HG02763 (cell line): ENCODE data around the gene MAP1LC3B2.
"Not testable (repeated sequence)": the region's sequence is repeated elsewhere in the genome, so short reads cannot be mapped to it uniquely, and the experiment has no call there.

ENCODE experiments used
- ATAC-seq: cut with Tn5 transposase; IDR thresholded peaks from one replicate; pipeline ENCODE4 v1.9.1; 2021; ENCODE audit warnings: mild to moderate bottlenecking, moderate library complexity; ENCODE audit not compliant: unreplicated experiment

Gene MAP1LC3B2

DNA sequence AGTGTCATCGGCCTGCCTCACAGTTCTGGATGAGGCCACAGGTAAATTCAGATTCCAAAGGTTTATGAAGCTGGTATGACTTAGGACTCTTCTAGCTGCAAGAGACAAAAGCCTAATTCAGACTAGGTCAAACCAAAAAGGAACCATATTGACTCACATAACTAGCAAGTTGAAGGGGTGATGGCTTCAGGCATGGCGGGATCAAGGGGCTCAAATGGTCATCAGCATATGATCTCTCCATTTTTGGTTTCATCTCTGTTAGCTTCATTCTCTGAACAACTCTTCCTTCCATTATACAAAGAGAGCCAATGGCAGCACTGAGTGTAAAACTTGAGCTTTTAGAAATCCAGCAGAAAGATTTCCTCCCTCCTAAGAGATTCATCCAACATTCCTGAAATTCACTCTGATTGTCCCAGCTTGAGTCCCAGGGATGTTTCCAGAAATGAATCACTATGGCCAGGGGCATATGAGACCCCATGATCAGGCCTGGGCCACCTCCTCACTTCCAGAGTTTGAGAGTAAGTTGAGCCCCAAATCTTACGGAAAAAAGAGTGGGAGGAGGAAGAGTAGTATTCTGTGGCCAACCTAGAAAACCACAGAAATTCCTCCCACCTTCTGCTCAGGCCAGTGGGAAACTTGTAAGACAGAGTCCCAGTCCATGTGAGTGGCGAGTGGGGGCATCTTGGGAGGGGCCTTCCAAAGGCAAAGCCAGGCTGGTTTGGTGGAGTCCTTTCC is 2.0 kb upstream of the MAP1LC3B2 start:
- no peak for ATAC-seq

DNA sequence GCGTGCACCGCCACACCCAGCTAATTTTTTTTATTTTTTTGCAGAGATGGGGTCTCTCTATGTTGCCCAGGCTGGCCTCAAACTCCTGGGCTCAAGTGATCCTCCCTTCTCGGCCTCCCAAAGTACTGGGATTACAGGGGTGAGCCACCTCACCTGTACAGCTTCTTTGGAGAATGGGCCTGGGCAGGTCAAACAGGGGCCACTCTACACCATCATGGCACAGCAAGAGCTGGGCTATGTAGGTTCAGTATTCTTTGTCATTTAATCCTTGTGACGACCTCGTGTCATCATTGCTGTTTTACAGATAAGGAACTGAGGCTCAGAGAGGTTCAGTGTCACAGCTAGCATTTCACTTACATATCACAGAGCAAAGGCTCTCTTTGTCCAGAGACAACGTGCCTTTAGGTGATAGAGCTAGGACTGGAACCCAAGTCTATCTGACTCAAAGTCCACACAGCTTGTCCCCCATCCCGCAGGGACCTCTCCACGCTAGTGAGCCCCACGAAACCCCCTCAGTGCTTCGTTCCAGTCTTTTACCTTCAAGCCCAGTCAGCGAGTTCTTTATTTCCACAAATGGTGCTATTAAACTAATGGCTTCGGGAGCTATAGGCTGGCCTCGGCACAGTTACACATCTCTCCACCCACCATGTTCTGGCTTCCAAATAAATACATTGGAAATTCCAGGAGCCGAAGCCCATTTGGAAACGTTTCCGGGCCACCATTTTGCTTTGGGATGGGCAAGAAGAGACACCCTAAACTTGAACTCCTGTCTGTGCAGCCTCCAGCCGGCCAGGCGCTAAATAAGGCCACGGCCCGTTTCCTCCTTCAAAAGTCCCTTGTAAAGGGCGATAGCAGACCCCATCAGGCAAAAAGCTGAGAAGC is 660 bp upstream of the MAP1LC3B2 start:
- ATAC-seq: no peak

DNA sequence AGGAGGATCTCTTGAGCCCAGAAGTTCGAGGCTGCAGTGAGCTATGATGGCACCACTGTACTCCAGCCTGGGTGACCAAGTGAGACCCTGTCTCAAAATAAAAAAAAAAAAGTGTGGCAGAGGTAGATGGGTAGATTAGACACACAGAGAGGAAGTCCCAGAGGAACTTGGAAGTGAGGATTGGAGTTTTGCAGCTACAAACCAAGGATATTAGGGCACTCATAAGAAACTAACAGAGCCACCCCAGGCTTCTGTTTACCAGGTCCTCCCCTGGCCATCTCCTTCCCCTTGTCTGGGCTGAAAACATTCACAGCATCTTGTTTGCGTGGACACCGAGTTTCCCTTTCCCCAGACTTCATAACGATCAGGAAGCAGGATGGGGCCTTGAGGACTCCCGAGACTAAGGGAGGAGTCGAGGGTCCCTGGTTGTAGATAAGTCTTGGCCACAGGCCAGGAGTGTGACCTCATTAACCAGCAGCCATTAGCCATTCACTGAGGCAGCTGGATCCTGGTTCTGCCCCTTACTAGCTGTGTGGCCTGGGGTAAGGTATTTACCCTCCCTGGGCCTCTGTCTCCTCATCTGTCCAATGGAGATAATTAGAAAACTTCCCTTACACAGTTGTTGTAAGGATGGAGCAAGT is 2.1 kb downstream of the MAP1LC3B2 start:
- no peak for ATAC-seq

DNA sequence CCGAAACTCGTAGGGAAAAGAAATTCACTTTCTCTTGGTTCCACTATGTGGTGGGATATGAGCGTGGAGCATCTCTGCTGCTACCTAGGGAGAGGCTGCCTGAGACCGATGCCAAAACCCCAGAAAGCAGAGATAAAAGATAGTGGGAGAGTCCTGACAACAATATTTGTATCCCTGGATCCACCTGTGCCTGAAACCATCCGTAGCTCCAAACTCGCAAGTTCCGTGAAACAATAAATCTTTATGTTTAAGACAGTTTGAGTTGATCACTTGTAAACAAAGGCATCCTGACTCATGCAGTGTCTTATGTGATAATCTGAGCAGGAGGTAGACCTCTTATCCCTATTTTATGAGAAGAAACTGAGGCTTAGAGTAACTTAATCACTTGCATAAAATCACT is 2.9 kb downstream of the MAP1LC3B2 start:
- ATAC-seq: no peak

DNA sequence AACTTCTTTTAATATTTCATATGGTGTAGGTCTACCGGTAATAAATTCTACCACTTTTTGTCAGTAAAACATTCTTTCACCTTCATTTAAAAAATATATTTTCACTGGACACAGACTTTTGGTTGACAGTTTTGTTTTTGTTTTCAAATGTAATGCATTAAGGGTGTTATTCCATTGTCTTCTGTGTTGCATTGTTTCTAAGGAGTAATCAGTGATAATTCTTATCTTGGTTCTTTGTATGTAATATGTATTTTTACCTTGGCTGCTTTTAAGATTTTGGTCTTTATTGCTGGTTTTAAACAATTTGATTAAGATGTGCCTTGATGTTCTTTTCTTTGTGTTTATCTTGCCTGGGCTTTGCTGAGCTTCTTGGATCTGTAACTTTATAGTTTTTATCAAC is 4.1 kb downstream of the MAP1LC3B2 start:
- no peak for ATAC-seq

DNA sequence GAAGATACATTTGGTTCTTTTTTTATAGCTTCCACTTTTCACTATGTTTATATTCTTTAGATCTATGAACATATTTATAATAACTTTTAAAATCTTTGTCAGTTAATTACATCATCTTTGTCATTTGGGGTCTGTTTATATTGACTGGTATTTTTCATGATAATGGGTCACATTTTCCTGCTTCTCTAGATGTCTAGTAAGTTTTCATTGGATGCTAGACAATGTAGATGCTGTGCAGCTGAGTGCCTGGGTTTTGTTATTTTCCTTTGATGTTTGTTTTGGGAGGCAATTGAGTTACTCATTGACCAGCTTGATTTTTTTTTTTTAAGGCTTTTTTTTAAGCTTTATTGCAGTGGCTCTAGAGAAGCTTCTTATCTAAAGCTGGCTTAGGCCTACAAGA is 4.9 kb downstream of the MAP1LC3B2 start:
- ATAC-seq: no peak

DNA sequence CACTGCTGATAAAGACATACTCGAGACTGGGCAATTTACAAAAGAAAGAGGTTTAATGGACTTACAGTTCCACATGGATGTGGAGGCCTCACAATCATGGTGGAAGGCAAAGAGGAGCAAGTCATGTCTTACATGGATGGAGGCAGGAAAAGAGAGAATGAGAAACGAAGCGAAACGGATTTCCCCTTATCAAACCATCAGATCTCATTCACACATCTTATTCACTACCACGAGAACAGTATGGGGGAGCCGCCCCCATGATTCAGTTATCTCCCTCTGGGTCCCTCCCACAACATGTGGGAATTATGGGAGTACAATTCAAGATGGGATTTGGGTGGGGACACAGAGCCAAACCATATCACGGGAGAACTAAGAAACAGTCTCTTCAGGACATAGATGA is 6.0 kb downstream of the MAP1LC3B2 start:
- not testable (repeated sequence) for ATAC-seq

DNA sequence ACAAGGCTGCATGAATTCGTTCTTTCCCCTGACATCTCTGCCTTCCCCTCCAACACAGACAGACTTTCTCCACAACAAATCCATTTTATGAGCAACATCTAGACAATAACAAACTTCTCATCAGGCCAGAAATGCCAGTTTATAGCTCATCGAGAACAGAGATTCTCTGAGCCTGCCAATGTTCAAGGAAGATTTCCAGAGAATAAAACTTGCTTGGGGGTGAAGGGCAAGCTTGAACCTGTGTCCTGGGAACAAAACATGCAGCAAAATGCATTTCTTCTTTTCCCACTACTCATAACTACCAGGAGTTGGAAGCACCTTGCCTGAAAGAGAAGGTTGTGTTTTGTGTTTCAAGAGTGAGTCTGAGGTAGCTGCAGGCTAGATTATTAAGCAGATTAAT is 6.8 kb downstream of the MAP1LC3B2 start:
- no peak for ATAC-seq

DNA sequence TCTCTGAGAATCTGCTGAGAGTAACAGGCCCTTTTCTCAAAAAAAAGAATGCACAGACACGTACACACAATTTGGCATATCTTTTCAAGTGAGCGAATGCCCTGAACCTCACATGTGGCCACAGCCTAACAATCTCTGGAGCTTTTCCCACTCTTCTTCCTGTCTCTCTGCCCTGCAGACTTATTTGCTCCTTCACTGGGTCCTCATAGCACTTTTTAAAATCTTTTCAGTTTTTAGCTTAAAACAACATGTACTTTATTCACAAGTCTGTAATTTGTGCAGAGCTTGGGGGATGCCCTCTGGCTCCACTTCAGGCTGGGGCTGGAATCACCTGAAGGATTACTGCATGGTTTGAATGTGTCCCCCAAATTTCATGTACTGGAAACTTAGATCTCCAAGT is 9.0 kb downstream of the MAP1LC3B2 start:
- ATAC-seq: no peak

DNA sequence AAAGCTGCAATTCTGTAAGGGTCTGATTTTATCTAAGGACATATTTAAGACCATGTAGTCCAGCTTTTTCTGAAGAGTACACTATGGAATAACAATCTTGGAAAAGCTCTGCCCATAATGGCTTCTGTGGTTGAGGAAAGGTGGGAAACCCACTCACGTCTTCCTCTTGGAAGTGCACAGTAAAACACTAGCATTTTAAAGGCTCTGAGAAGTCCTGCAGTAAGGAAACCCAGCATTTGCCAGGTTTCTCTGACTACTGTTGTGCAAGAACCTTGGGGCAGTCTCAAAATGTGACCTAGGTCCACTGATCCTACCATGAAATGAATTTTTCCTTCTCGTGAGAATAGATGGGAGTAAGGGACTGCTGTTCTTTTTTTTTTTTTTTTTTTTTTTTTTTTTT is 11.9 kb downstream of the MAP1LC3B2 start:
- no peak for ATAC-seq

DNA sequence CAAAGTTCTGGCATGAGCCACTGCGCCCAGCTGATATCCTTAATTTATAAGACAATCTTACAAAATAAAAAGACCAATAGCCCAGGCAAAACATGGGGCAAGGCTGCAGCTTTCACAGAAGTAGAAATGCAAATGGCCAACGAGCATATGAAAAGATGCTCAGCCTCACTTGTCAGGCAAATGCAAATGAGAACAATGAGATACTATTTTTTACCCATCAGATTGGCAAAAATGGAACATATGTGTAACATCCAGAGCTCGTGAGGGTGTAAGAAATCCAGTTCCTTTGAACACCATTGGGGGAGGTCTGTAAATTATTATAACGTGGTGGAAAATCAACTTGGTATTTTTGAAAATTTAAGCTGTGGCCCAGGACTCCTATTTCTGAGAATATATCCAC is 14.6 kb downstream of the MAP1LC3B2 start:
- no peak for ATAC-seq

DNA sequence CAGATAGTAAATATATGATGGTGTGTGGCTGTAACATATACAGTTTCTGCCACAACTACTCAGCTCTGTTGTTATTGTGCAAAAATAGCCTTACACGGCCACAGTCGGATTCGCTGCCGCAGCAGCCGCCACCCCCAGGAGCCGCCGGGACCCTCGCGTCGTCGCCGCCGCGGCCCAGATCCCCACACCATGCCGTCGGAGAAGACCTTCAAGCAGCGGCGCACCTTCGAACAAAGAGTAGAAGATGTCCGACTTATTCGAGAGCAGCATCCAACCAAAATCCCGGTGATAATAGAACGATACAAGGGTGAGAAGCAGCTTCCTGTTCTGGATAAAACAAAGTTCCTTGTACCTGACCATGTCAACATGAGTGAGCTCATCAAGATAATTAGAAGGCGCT is 16.6 kb downstream of the MAP1LC3B2 start:
- ATAC-seq: not testable (repeated sequence)

DNA sequence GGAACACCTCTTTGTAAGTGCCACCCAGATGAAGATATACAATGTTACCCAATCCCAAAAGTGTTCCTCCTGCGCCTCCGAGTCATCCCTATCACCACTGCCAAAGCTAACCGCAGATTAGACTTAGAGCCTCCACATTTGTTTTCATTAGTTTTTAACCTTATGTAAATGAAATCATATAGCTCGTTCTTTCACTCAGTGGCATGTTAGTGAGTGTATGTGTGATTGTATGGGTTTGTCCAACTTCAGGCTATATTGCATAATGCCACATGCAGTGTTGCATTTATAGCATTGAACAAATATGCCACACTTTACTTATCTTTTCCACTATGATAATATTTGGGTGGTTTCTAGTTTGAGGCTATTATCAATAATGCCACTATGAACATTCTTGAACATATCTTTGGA is 18.0 kb downstream of the MAP1LC3B2 start:
- ATAC-seq: no peak

DNA sequence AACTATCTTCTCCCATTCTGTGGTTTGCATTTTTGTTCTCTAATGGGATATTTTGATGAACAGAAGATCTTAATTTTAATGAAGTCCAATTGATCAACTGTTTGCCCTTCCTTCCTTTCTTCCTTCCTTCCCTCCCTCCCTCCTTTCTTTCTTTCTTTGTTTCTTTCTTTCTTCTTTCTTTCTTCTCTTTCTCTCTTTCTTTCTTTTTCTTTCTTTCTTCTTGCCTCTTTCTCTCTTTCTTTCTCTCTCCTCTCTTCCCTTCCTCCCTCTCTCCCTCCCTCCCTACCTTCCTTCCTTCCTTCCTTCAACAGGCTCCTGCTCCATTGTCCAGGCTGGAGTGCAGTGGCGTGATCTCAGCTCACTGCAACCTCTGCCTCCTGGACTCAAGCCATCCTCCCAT is 18.9 kb downstream of the MAP1LC3B2 start:
- no peak for ATAC-seq

DNA sequence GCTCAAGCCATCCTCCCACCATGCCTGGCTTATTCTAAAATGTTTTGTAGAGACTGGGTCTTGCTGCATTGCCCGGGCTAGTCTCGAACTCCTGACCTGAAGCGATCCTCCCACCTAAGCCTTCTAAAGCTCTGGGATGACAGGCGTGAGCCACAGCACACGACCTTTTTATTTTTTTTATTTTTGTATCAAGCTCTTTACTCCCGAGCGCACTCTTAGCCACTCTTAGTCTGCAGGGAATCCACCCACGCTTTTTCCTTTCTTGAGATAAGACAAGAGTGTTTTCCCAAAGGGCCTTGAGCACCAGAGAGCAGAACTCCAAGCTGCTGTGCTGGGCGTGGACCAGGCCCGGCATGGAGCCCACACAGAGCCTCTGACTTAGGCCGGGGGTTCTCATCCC is 23.4 kb downstream of the MAP1LC3B2 start:
- no peak for ATAC-seq

DNA sequence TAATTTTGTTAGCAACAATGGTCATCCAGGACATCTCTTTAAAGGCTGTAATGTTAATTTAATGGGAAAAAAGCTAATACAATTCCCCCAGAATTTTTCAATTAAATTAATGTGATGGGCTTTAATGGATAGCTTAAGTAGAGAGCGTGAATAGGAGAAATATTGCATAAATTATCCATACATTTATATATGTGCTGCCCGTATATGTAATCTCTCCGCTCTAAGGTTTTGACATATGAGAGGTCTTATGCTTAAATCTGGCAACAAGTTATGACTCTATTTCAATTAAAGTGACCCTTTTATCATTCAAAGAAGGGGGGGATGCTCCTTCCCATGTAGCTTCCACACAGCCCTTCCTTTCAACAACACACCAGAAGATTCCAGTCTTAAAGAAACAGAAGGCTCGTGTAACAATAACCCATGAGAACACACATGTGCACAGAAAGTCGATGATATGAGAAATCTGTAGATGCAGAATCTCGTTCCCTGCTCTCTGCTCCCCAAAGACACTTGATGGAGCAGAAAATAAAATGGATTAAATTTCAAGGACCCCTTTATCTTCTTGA is 24.0 kb downstream of the MAP1LC3B2 start:
- no peak for ATAC-seq

DNA sequence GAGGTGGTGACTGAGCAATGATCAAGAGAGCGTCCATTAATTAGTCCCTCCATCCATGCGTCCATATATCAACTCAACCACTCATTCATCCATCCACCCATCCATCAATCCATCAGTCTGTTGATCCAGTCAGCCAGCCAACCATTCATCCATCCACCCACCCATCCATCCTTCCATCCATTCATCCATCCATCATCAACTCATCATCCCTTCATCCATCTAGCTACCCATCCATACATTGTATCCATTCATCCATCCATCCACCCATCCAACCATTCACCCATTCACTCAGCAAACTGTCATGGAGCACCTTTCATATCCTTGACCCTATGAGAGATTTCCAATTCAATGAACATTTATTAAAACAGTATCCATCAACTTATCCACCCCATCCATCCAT is 28.1 kb downstream of the MAP1LC3B2 start:
- no peak for ATAC-seq

DNA sequence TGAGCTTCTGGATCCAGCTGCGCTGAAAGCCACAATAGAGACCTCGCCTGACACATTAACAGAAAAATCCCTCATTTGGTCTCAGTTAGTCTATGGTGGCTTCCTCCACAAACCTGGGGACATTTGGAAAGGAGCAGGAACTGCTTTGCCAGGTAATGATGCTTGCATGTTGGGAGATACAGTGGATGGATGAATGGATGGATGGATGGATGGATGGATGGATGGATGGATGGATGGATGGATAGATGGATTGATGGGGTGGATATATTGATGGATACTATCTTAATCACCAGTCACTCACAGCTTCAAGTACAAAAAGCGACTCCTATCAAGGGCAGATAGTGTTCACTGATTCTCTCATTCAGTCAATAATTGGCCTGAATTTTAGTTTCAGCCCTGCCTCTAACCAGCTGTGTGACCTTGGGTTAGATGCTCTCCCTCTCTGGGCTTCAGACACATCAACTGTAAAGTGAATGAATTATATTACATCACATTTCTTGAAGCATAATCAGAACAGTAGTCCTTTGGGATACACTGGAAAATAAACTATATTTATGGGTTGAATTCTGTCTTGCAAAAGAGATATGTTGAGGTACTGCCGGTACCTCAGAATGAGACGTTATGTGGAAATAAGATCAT is 29.3 kb downstream of the MAP1LC3B2 start:
- ATAC-seq: no peak

DNA sequence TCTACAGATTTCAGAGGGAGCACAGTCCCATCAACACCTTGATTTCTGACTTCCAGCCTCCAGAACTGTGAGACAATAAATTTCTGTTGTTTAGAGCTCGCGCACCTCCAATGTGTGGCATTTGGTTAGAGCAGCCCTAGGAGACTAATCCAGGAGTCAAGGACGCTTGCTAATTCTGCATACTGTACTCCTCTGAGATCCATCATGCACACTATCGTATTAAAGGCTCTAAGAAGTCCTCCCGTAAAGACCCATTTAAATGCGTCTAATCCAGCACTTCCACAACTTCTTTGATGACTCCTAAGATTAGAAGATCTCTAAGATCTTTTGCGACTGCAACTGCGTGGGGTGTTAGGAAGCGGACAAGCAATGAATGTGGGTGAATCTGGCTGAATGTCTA is 30.4 kb downstream of the MAP1LC3B2 start:
- ATAC-seq: no peak

DNA sequence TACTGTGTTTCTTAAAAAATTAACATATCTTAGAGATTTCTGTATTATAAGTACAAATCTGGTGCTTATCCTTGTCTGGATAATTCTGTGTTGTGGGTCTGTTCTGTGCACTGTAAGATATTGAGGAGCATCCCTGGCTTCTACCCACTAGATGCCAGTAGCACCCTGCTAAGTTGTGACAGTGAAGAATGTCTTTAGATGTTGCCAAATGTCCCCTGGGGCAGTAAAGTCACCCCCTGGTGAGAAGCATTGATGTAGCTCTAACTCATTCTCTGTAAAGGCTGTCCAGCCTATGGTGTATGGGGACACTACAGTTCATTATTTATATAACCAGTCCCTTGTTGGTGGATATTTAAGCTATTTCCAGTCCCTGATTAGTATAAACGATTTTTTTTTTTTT is 31.4 kb downstream of the MAP1LC3B2 start:
- no peak for ATAC-seq
